Measurements from ENCODE around the gene HASPIN.

- no peak for TF ChIP-seq CTCF (IDR thresholded peaks at IDR 0.05)
- TF ChIP-seq ZFX (IDR thresholded peaks at IDR 0.05; ENCODE audit: borderline replicate concordance) = no peak
Measured at GRCh38 chr17:3747805-3748204, 24.1 kb downstream of the HASPIN start.
